ENCODE data around the gene TMEM63C. TPM values are rescaled to one million over a fixed set of nuclear protein-coding genes. Genes with fewer than 3 reads are reported as not detected.

TMEM63C gene
- total and polyA plus RNA-seq, 2 donors (not counting 1 experiment from before 2014, with no cell fraction given) = 0.63 to 3.2 TPM

DNA sequence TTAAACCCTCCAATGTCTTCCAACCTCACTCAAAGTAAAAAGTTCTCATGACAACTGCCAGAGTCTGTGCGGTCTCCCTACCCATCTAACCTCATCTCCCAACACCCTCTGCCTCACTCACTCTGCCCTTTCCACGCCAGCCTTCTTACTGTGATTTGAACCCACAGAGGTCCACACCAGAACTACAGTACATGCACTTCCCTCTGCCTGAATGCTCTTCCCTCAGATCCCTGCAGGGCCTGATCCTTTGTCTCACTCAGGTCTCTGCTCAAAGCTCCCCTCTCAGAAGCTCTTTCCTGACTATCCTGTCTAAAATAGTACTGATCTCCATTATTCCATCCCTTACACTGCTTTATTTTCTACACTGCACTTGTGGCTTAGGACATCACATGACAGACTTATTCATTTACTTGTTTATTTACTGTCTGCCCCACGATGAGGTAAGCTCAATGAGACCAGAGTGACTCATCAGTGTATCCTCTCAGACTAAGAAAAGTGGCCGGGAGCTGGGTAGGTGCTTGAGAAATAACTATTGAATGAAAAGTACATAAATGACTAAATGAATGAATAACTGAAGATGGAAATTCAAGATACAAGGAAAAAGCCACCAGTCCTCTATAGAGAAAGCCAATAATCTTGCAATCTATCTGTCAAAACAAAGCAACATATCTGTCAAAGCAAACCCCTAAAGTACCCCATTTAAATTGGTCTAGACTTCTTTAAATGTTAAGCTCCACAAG, 122.0 kb downstream of the TMEM63C start:
- Mint-ChIP-seq H3K4me3 (no peak overlapping the region), H3K27ac (no peak overlapping the region), H3K9me3 (ENCODE audit: insufficient read depth) (no peaks in the 10 kb centered on the region), H3K4me1 (peaks cover 6% of the 10 kb centered on the region), H3K27me3 (no peaks in the 10 kb centered on the region)
- peaks cover 0 to 6% of the 10 kb centered on the region in 2 experiments for H3K36me3 ChIP-seq (replicated peaks in 1 of 2; ENCODE audit: control extremely low read depth in 1 of 2, control insufficient read depth in 1 of 2, extremely low read depth in 1 of 2, insufficient read depth in 2 of 2, low read length in 1 of 2)
- ChIA-PET POLR2A (no interaction called here), CTCF (interaction anchor here (0.6 to 7.4 kb wide), 7 partner anchors 11 to 429 kb away, joined by 3 to 122 read pairs (median 6); no protein-coding TSS in a partner anchor)
- WGBS (ENCODE audit: insufficient coverage) = 97% methylated on average over 2 of the region's 4 CpGs
- H3K27me3 ChIP-seq (replicated peaks in 1 of 4; ENCODE audit: control extremely low read depth in 1 of 4, control insufficient read depth in 3 of 4, insufficient read depth in 4 of 4, low read length in 3 of 4) = no peaks in the 10 kb centered on the region
- peaks cover 0 to 7% of the 10 kb centered on the region in 2 donors for H3K4me1 ChIP-seq (ENCODE audit: control insufficient read depth in 2 of 2, insufficient read depth in 2 of 2, low read length in 2 of 2)
- H3K27ac ChIP-seq (ENCODE audit: low read length in 2 of 2) = no peak overlapping the region
- H3K79me2 ChIP-seq (ENCODE audit: control insufficient read depth, insufficient read depth, low read length) = no peaks in the 10 kb centered on the region
- no peaks in the 10 kb centered on the region for H4K20me1 ChIP-seq (ENCODE audit: control insufficient read depth, insufficient read depth, low read length, poor library complexity, severe bottlenecking)
- no peak for ATAC-seq (ENCODE audit: low read depth)
- H2AFZ ChIP-seq (ENCODE audit: insufficient read depth, low read depth, low read length, poor library complexity, severe bottlenecking) = no peak overlapping the region
- no peak for DNase-seq
- intact Hi-C loops (cut with micrococcal nuclease) = no loop called here
- H3K4me3 ChIP-seq (ENCODE audit: control extremely low read depth in 1 of 5, extremely low read depth in 1 of 5, insufficient read depth in 1 of 5, low read depth in 2 of 5, low read length in 4 of 5) = no peak overlapping the region
- H3K4me2 ChIP-seq (replicated peaks; ENCODE audit: low read depth, low read length, poor library complexity, severe bottlenecking) = no peak overlapping the region
- H3K9me3 ChIP-seq (ENCODE audit: control extremely low read depth in 1 of 3, control insufficient read depth in 2 of 3, insufficient read depth in 1 of 3, low read length in 2 of 3) = no peaks in the 10 kb centered on the region
- no peak overlapping the region for H3K9ac ChIP-seq (ENCODE audit: low read length)
- no peak for TF ChIP-seq EZH2 (IDR thresholded peaks at IDR 0.05; ENCODE audit: borderline replicate concordance, insufficient read depth, low read depth, low read length, poor library complexity, severe bottlenecking)
- TF ChIP-seq CTCF (IDR thresholded peaks at IDR 0.05) = no peak

DNA sequence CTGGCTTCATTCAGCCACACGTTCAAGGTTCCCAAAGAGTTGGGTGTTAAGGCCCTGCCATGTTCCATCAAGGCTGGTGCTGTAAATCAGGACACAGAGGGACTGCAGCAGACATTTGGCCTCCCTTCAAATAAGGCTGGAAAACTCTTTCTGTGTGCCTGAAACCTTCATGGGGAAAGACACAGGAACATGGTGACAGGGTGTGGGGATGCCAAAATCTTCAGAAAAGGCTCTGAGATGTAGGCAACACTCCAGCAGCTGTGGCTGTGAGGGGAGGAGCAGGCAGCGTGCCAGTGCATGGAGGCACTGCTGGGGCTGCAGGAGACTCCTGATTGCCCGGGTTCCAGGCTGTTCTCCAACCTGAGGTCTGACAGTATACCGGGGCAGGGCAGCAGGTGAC, 124.1 kb downstream of the TMEM63C start:
- Histone ChIP-seq H3K79me2 (ENCODE audit: control insufficient read depth, insufficient read depth, low read length) (no peaks in the 10 kb centered on the region), H3K4me3 (ENCODE audit: control extremely low read depth in 1 of 5, extremely low read depth in 1 of 5, insufficient read depth in 1 of 5, low read depth in 2 of 5, low read length in 4 of 5) (no peak overlapping the region), H2AFZ (ENCODE audit: insufficient read depth, low read depth, low read length, poor library complexity, severe bottlenecking) (no peak overlapping the region), H3K9me3 (ENCODE audit: control extremely low read depth in 1 of 3, control insufficient read depth in 2 of 3, insufficient read depth in 1 of 3, low read length in 2 of 3) (no peaks in the 10 kb centered on the region), H3K27me3 (replicated peaks in 1 of 4; ENCODE audit: control extremely low read depth in 1 of 4, control insufficient read depth in 3 of 4, insufficient read depth in 4 of 4, low read length in 3 of 4) (no peaks in the 10 kb centered on the region), H3K36me3 (replicated peaks in 1 of 2; ENCODE audit: control extremely low read depth in 1 of 2, control insufficient read depth in 1 of 2, extremely low read depth in 1 of 2, insufficient read depth in 2 of 2, low read length in 1 of 2) (peaks cover 0 to 3% of the 10 kb centered on the region in 2 experiments), H3K4me2 (replicated peaks; ENCODE audit: low read depth, low read length, poor library complexity, severe bottlenecking) (no peak overlapping the region), H3K27ac (ENCODE audit: low read length in 2 of 2) (no peak overlapping the region), H3K9ac (ENCODE audit: low read length) (no peak overlapping the region), H3K4me1 (ENCODE audit: control insufficient read depth in 2 of 2, insufficient read depth in 2 of 2, low read length in 2 of 2) (peaks cover 7 to 21% of the 10 kb centered on the region in 2 donors), H4K20me1 (ENCODE audit: control insufficient read depth, insufficient read depth, low read length, poor library complexity, severe bottlenecking) (no peaks in the 10 kb centered on the region)
- no peak overlapping the region for H3K27ac Mint-ChIP-seq
- ChIA-PET CTCF (interaction anchor here (2.7 kb wide), 1 partner anchor 10 kb away, joined by 19 read pairs; no protein-coding TSS in a partner anchor), POLR2A (no interaction called here)
- whole genome bisulfite sequencing (ENCODE audit: insufficient coverage) = 98% methylated on average over 4 of the region's 4 CpGs
- DNase-seq (no peak), ATAC-seq (ENCODE audit: low read depth) (no peak)
- H3K27me3 Mint-ChIP-seq = no peaks in the 10 kb centered on the region
- H3K4me3 Mint-ChIP-seq = no peak overlapping the region
- intact Hi-C loops (cut with micrococcal nuclease) = no loop called here
- no peaks in the 10 kb centered on the region for H3K9me3 Mint-ChIP-seq (ENCODE audit: insufficient read depth)
- TF ChIP-seq EZH2 (IDR thresholded peaks at IDR 0.05; ENCODE audit: borderline replicate concordance, insufficient read depth, low read depth, low read length, poor library complexity, severe bottlenecking) = no peak
- TF ChIP-seq CTCF (IDR thresholded peaks at IDR 0.05) = no peak
- peaks cover 14% of the 10 kb centered on the region for H3K4me1 Mint-ChIP-seq
